A549 (cell line): ENCODE data around the gene RPRD1A.

ENCODE experiments used
- BCL3 ChIP-seq: fragments of >200 bp; sonication (Bioruptor Twin); formaldehyde crosslinking; IDR thresholded peaks from 3 replicates; pipeline ENCODE4 v1.6.1; 2016
- CHD2 ChIP-seq: fragments of 150-350 bp; IDR thresholded peaks from 2 replicates; pipeline ENCODE4 v1.6.1; 2014; ENCODE audit warnings: low read length; ENCODE audit not compliant: partially characterized antibody
- CTCF ChIP-seq: fragments of >200 bp; sonication (Bioruptor Twin); formaldehyde crosslinking; IDR thresholded peaks from 3 replicates; pipeline ENCODE4 v1.5.1; 2016
- HOXA7 ChIP-seq: fragments of 250-450 bp; sonication (Bioruptor Pico); IDR thresholded peaks from 2 replicates; pipeline ENCODE4 v1.5.0; 2020; ENCODE audit warnings: mild to moderate bottlenecking, moderate library complexity
- JUNB ChIP-seq: fragments of >200 bp; sonication (Bioruptor Twin); formaldehyde crosslinking; IDR thresholded peaks from 2 replicates; pipeline ENCODE4 v1.6.1; 2016
- MYC ChIP-seq: IDR thresholded peaks from 2 replicates; pipeline ENCODE4 v1.6.1; 2012; ENCODE audit warnings: mild to moderate bottlenecking, inconsistent platforms, low read length, improper control_type of control experiment, borderline replicate concordance
- NFE2L2 ChIP-seq: fragments of 150-350 bp; conservative IDR thresholded peaks from 2 replicates; pipeline ENCODE4 v1.6.1; 2014; ENCODE audit warnings: low read length
- NR3C1 ChIP-seq: fragments of >200 bp; sonication (Bioruptor Twin); formaldehyde crosslinking; IDR thresholded peaks from 3 replicates; pipeline ENCODE4 v1.6.1; 2017
- POLR2A ChIP-seq: IDR thresholded peaks from 2 replicates; pipeline ENCODE4 v1.6.1; 2012; ENCODE audit warnings: mild to moderate bottlenecking, low read length
- POLR2AphosphoS2 ChIP-seq: conservative IDR thresholded peaks from 2 replicates; pipeline ENCODE4 v1.6.1; 2012; ENCODE audit warnings: low read length, improper control_type of control experiment, inconsistent platforms
- RCOR1 ChIP-seq: fragments of 150-350 bp; IDR thresholded peaks from 2 replicates; pipeline ENCODE4 v1.6.1; 2014; ENCODE audit warnings: antibody characterized with exemption, low read length, low read depth
- REST ChIP-seq: fragments of 200-600 bp; sonication (generic); IDR thresholded peaks from 2 replicates; pipeline ENCODE4 v1.6.1; 2016; ENCODE audit warnings: antibody characterized with exemption, mild to moderate bottlenecking, moderate library complexity
- RNF2 ChIP-seq: fragments of 200-600 bp; sonication (generic); IDR thresholded peaks from 2 replicates; pipeline ENCODE4 v1.6.1; 2016; ENCODE audit warnings: low read depth, mild to moderate bottlenecking, antibody characterized with exemption, moderate library complexity, borderline replicate concordance
- USF2 ChIP-seq: fragments of 450-650 bp; IDR thresholded peaks from 2 replicates; pipeline ENCODE4 v1.6.1; 2014; ENCODE audit warnings: antibody characterized with exemption

GRCh38 chr18:36114738-36115137 is 47.4 kb upstream of the RPRD1A start:
- TF ChIP-seq MYC (no peak), CHD2 (no peak), CTCF (no peak), JUNB (no peak), POLR2A (no peak), RNF2 (no peak), HOXA7 (CRISPR knock-in tag) (no peak), USF2 (no peak), REST (no peak), RCOR1 (no peak), BCL3 (no peak), POLR2AphosphoS2 (no peak), NR3C1 (no peak), NFE2L2 (no peak)
